HG02840 (cell line): ENCODE results near the gene STK32B.

Experiments
- ATAC-seq: cut with Tn5 transposase; IDR thresholded peaks from one replicate; pipeline ENCODE4 v1.9.1; 2021; ENCODE audit warnings: mild to moderate bottlenecking, moderate library complexity, moderate number of reproducible peaks; ENCODE audit not compliant: unreplicated experiment, low FRiP score

Gene STK32B

DNA sequence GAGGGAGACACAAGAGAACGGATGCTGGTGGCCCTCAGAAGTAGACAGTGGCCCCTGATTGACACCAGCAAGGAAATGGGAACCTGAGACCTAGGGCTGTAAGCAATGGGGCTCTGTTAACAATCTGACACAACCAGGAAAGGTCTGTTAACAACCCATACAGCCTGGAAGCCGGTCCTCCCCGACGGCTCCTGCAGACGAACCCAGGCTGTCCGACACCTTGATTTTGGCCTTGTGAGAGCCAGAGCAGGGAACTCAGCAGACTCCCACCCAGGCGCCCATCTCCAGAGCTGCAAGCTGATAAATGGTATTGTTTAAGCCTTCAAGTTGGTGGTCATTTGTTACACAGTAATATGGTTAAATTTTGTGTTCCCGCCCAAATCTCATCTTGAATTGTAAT is 21.8 kb upstream of the STK32B start:
- ATAC-seq, result no peak

- no peak for ATAC-seq
These were observed 21.1 kb upstream of the STK32B start for GRCh38 chr4:5030221-5030620.

GRCh38 chr4:5030927-5031326 is 20.4 kb upstream of the STK32B start:
- ATAC-seq, result no peak

- ATAC-seq, result no peak
These were observed 18.5 kb upstream of the STK32B start for GRCh38 chr4:5032813-5033212.

DNA sequence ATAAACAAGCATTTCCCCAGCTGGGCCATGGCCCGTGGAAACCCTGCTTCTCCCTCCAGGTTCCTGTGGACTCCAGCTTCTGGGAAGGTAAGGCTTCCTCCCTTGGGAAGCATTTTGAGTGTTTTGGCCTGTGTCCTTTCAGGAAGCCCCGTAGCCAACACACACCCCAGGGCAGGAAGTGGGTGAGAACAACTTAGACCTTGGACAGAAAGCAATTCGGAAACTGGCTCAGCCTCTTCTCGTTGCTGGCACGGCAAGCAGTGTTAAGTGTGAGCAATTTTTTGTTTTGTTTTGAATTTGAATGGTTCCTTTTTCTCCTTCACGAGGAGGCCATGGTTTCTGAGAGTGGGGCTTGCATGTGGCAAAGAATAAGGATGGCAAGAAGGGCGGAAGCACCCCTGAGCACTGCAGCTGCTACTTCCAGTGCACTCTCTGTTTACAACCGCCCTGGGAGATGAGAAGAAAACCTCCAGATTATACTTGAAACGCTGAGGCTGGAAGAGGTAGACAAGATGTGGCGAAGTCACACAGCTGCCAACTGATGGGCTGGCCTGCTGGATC is 17.9 kb upstream of the STK32B start:
- no peak for ATAC-seq

GRCh38 chr4:5034206-5034605 is 17.1 kb upstream of the STK32B start:
- ATAC-seq, result no peak

- no peak for ATAC-seq
These were observed 15.0 kb upstream of the STK32B start for GRCh38 chr4:5036239-5036638.

GRCh38 chr4:5037553-5038551 is 13.4 kb upstream of the STK32B start:
- ATAC-seq, result no peak

DNA sequence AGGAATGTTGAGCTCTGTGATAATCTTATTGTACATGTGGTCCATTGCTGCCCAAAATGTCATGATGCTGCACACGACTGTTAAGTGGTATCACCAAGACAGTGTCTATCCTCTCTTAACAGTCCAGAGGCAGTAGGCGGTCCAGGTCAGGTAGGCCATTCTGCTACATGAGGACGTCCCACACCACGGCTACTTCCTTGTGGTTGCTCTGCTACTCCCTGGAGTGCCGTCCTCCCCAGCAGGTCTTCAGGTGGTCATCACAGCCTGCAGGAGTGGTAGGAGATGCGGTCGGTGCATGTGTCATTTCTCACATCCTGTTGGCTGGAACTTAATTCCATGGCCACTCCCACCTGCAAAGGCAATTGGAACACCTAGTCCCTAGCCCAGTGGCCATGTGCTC is 11.5 kb upstream of the STK32B start:
- ATAC-seq, result no peak

DNA sequence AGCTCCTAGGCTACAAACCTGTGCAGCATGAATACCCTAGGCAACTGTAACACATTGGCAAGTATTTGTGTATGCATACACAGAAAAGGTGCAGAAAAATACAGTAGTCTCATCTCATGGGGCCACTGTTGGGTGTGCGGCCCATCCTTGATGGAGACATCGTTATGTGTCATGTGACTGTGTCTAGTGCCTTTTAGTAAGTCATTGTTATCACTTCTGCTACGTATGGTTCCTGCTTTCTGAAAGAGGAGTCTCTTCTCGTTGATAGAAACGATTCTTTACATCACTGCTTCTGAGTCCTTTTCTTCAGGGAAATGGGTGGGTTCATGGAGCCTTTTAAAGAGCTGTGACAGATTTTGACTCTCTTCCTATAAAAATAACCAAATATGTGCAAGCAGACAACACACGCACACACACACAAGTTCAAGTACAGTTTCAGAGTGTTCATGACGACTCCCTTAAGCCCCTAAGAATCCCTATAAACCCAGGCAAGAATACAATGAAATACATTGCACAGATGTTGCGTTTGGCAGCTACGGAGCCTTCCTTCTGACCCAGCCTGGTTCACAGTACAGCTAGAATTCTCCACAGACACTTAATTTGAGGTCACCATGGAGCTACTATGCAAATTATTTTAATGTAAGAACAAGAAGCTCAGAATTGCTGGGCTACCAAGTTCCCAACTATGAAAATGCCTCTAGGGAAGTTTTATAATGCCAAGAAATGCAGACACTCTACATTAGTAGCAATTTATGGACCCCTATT is 10.2 kb upstream of the STK32B start:
- ATAC-seq, result no peak

DNA sequence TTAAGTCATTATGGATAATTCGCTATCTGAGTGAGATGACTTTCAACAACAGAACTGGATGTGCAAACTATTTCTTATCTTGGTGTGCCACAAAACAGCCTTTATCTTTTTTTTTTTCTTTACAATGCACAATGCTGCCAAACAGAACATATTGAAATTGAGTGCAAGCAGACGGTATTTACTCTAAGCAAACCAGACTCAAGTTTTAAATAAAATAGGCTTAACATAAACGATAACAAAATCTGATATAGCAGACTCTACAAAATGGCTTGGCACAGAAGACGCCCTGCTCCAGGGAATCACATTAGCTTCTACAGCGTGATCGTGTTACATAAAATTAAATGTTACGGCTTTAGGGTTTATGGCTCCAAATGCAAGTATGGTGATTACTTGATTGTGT is 9.6 kb upstream of the STK32B start:
- ATAC-seq, result no peak

GRCh38 chr4:5043579-5043978 is 7.7 kb upstream of the STK32B start:
- no peak for ATAC-seq

GRCh38 chr4:5044341-5044740 is 6.9 kb upstream of the STK32B start:
- ATAC-seq, result no peak

DNA sequence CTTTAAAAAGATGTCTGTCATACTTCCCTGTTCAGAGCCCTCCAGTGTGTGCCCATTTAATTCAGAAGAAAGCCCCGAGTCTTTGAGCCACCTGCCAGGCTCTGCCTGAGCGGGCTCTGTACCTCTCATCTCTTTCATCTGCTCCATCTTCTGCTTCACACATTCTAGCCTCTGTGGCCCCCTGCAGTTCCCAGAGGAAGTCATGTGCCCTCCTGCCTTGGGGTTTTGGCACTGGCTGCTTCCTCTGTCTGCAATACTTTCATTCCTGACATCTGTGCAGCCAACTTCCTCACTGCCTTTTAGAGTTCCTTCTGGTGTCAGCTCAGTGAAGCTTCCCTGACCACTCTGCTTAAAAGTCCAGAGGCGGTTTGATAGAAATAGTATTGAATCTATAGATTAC is 6.2 kb upstream of the STK32B start:
- no peak for ATAC-seq

DNA sequence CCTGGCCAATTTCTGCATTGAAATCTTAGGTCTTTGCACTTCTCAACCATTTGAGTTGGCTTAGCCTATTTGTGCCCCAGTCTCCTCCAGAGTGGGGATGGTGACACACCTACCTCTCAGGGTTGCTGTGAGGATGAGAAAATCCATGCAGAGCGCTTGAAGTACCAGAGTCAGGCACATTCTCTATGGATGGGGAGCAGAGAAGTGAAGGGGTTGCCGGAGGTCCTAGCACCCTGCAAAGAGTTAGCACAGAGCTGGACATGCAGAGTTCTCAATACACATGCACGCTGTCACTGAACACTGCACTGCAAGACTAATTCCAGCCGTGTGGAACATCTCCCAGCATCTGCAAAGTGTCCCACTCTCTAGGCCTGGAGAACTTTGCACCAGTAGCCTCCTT is 2.6 kb upstream of the STK32B start:
- no peak for ATAC-seq

- ATAC-seq, result no peak
These were observed 581 bp upstream of the STK32B start for GRCh38 chr4:5050520-5051277.

DNA sequence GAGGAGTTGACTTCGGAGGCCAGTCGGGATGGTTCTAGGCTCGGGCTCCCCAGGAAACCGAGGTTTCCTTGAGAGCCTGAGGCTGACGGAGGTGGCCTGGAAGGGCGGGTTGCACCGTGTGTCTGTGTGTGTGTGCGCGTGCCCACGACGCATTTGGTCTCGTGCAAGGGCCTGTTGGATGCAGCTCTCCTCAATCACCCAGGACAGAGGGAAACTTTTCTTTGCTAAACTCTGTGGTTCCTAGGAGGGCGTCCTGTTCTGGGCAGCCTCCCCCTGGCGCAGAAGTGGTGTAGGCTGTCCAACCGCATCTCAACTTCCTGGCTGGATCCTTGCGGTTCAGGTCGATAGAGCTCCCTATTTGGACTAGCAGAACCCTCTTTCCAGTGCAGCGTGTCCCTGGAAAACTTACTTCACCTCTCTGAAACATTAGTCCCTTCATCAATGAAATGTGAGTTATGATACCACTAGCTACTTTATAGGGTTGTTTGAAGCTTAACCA is 973 bp downstream of the STK32B start:
- no peak for ATAC-seq

GRCh38 chr4:5052726-5053425 is 1.6 kb downstream of the STK32B start:
- no peak for ATAC-seq

DNA sequence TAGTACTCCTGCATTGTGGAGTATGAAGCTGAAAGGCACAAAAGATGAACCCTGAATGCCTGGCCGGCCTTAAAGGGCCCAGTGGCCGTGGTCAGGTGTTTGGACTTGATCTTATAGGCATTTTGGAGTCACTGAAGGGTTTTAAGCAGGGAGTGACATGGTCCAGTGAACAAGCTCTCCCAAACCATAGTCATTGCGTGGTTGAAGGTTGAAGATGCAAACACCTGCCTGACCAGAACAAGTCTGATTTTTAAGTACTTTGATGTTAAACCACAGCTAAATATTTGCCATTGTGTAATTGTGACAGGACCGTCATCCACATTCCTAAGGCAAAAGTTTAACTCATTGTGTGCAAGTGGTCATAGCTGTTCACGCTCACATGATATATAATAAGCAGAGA is 3.3 kb downstream of the STK32B start:
- no peak for ATAC-seq

GRCh38 chr4:5055411-5055810 is 4.1 kb downstream of the STK32B start:
- ATAC-seq, result no peak
